GM21360 (cell line): Measurements from ENCODE around the gene VPS72.
A peak's percentile ranks its signal among the peaks of the same experiment; 100 is the strongest.

Source experiments
- ATAC-seq: cut with Tn5 transposase; IDR thresholded peaks from one replicate; pipeline ENCODE4 v1.9.1; 2021; ENCODE audit warnings: mild to moderate bottlenecking, moderate library complexity; ENCODE audit not compliant: unreplicated experiment

The VPS72 gene

GRCh38 chr1:151145304-151146071 lies 44.5 kb downstream of the VPS72 start:
- no peak for ATAC-seq

DNA sequence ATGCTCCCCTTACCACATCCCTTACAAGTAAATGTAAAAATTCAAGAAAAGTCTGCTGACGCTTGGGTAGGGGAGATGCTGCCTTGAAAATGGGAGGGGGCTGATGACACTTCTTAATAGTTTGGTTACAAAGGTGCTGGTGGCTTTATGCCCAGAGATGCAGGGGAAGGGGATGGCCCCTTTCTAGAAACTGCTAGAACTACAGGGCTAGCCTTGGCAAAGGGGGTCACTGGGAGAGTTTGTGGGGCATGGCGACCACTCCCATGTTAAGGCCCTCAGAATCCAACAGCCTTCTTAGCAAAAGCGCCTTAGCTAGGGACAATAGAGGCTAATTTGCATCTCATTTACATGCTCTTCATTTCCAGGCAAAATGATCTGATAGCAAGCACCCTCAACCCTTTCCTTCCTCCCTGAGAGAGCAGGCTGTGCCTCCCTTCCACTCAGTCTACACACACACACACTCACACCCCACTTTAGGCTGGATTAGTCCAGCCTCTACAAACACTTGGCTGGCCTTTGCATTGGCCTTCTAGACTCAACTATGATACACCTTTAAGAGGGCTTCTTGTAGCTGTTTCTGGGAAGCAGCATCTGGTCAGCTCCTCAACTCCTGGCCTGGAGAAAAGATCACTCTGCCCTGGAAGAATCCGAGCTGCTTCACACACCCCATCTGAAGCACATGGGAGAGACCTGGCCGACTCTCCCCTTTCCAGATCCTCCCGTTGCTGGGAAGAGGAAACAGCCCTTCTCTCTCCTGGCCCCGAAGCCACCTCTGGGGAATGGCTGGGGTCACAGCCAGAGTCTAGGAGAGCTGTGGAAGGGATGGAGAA lies 45.3 kb downstream of the VPS72 start:
- ATAC-seq = no peak

DNA sequence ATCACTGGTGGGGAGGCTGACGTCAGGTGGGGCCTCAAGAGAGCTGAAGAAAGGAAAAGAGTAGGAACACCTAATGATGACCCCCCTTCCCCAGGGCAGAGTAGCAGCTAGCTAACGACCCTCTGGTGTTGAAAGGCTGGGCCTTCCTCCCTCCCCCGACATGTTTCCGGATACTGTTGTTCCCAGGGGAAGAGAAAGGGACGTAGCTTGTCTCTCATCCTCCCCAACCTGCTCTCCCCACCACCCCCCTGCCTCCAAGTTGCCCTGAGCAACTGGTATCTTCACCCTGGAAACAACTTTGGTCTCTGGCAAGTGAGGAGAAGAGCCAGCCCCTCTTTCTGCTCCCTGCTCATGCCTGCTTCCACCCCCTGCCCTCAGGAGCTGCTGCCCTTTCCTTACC lies 46.0 kb downstream of the VPS72 start:
- no peak for ATAC-seq

- ATAC-seq = no peak
Observed at GRCh38 chr1:151143057-151143435, 47.0 kb downstream of the VPS72 start.

DNA sequence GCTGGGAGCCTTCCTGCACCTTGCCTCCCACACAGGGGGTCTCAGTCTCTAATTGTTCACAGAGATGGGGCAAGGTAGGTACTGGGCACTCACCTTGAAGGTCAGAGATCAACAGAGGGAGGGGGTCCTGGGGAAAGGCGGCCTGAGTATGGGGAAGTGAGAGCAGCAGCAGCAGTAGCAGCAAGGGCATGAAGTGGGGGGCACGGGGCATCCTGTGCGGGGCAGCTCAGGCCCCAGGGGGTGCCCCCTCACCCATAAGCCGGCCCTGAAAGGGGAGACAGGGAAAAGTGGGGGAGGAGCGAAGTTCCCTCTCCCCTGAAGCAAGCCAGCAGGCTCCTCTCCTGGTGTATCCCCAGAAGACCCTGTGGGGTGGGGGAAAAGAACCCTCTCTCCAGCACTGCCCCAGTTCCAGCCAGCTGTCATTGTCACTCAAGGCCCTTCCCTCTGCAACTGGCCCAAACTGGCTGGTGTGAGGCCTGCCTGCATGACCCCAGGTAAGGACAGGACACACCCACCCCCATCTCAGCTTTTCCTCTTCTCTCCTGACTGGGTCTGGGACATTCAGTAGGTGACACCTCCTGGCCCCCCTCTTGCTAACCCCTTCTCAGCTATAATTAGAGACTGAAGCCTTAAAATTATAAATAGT lies 47.5 kb downstream of the VPS72 start:
- ATAC-seq = no peak

- ATAC-seq = no peak
Observed at GRCh38 chr1:151137789-151138188, 52.2 kb downstream of the VPS72 start.

DNA sequence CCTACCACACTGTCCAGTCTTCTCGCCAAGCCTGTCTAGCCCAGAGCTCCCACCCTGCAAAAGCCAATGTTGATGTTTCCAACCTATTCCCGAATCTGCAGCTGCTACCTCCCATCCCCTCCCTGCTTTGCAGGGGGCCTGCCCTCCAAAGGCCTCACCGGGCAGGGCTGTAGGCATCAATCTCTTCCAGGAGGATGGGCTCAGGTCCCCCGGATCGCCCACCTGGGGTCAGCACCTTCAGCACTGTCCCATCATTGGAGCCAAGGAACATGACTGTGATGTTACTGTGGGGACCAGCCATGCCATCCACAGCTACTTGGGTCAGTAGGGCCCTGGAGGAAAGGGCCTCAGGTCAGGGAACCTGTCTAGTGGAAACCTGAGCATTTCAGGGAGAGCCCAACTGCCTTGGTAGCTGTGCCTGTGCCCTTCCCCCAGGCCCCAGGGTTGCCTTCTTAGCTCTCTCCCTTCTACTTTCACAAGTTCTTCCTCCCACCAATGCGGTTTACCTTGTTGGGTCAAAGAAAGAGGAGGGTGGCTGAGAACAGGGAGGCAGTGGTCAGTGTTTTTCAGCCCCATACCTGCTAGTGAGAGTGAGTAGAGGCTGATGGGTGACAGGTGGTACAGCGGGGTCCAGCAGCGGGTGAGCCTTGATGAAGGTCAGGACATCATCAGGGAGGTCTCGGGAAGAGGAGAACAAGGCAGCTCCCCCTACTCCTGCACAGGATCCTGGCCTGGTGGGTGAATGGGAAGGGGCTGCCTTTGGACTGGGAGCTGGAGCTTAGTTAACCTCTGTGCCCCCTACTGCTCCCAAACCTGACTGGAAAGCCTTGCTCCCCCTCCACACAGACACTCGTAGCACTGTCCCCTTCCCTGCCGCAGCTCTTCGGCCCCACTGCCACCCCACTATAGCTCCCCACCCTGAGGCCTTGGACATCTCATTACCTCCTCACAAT lies 54.3 kb downstream of the VPS72 start:
- ATAC-seq = no peak

DNA sequence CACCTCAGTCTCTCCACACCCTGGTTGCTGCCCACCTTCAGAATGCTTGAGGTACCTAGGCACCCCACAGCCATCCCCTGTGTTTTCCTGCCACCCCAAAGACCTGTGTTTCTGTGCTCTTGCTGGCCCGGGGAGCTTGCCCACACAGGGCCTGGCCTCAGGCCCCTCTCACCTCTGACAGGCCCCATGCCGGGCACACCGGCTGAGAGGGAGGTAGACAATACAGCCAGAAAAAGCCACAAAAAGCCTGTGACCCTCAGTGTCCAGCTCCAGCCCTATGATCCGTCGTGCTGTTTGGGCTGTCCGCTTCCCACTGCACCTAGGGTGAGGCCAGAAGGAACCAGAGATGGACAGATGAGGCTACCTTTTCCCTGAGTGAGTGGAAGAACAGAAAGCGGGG lies 55.0 kb downstream of the VPS72 start:
- no peak for ATAC-seq

- no peak for ATAC-seq
Observed at GRCh38 chr1:151134396-151134795, 55.6 kb downstream of the VPS72 start.

DNA sequence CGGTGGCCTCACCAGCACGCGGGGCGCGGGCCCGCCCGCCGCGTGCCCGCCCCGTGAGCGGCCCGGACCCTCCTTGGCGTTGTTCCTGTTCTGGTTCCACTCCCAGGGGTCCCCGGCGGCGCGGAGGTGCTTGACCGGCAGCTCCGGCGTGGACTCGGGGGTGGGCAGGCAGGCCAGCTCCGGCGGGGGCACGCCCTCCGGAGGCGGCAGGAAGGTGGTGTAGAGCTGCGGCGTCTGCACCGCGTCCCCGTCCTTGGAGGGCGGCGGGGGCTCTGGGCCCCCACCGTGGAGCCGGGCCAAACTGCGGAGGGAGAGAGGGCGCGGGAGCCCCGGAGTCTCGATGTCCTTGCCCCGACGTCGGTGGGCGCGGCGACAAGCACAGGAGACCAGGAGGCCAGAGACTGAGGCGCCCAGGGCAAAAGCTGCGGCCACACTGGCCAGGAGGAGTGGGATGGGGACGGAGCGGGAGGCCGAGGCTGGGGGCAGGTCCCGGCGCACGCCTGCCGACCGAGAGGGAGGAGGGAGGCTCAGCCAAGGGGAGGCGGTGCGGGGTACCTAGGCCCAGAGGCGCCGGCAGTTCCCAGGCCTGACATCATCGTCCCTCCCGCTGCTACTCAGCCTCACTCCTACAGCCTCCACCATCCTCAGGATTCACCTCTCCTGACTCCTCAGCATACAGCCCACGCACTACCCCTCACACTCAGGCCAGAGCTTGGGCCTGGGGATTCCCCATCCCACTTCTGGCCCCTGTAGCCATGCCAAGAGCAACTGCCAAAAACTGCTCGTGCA lies 56.8 kb downstream of the VPS72 start:
- no peak for ATAC-seq

GRCh38 chr1:151132335-151133017 lies 57.5 kb downstream of the VPS72 start:
- no peak for ATAC-seq

DNA sequence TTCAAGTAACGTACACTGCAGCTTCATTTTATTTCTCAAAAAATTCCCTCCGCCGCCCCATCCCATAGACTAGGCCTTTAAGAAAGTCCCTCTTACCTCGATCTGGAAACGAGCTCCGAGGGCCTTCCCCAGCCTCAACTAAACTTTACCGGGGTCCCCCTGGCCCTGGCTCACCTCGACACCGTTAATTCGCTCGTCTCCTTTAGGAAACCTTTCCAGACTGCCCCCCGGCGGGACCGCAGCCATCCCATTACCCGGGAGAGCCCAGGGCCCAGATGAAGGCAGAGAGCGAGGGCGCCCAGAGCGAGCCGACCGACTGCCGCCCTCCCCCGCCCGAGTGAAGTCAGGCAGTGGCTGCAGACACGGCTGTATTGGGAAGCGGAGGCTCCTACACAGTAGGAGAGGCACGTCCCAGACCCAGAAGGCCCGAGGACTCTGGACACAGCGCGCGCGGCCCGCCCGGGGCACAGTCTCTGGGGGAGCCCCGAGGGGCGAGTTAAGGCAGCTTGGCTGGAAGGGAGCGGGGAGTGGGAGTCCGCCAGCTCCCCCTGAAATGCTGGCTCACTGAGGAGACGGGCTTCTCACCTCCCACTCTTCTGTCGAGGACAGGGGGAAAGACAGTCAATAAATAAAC lies 58.2 kb downstream of the VPS72 start:
- no peak for ATAC-seq

DNA sequence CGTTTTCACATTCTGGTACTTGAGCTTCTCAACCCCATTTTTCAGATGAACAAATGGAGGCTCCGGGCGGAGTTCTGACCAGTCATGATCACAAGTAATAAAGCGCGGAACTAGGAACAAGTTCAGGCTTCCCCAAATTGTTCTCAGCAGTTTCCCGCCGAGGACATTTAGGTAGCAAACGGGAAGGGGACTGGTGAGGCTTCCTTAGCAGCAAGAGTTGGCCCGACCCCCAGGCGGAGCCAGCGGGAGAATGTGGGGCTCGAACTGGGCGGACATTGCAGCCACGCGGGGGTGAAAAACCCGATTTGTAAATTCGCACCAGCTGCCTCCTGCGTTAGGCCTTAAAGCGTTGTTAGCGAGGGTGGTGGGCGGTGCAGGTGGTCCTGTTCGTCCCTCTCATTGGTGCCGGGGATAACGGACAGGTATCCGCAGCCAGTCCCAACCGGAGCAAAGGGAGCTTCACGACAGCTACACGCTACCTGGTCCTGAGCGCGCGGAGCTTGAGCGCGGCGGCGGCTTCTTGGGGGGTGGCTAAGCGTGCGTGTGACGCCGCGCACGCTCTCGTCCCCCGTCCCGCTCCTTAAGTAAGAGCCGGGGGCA lies 58.9 kb downstream of the VPS72 start:
- peak; percentile 63 for ATAC-seq

GRCh38 chr1:151128800-151129199 lies 61.2 kb downstream of the VPS72 start:
- ATAC-seq = no peak
